Keratinocyte (primary cell): ENCODE data around the gene RPL23. TPM values are rescaled to one million over a fixed set of nuclear protein-coding genes. Genes with fewer than 3 reads are reported as not detected.

Experiments
- DNase-seq: peaks from one replicate; pipeline ENCODE4 v3.0.0-alpha.2; 2011; ENCODE audit warnings: low read depth, missing footprints, low spot score
- FAIRE-seq: peaks from 2 replicates; lab custom pipeline; 2011; peaks lifted over from hg19 to GRCh38; lab: Jason Lieb, UNC
- H2AFZ ChIP-seq: 2 replicates; pipeline ENCODE4 v1.6.0; 2012; ENCODE audit warnings: low read length, control low read depth, inconsistent platforms; ENCODE audit not compliant: control insufficient read depth
- H3K27ac ChIP-seq: 2 replicates; pipeline ENCODE4 v1.5.1; 2011; ENCODE audit warnings: low read length; ENCODE audit not compliant: control insufficient read depth, insufficient read depth
- H3K27me3 ChIP-seq: 3 replicates; pipeline ENCODE4 v1.6.0; 2011; ENCODE audit warnings: low read length; ENCODE audit not compliant: control insufficient read depth, insufficient read depth; ENCODE audit errors: extremely low read depth
- H3K36me3 ChIP-seq, 2 experiments: 2 replicates in 1 of 2; 3 replicates in 1 of 2; pipeline ENCODE4 v1.5.1; 2011; ENCODE audit warnings: low read length in 2 of 2, mild to moderate bottlenecking in 1 of 2; ENCODE audit not compliant: control insufficient read depth in 2 of 2, insufficient read depth in 2 of 2; ENCODE audit errors: extremely low read depth in 1 of 2
- H3K4me1 ChIP-seq: 3 replicates; pipeline ENCODE4 v1.5.1; 2011; ENCODE audit warnings: low read length; ENCODE audit not compliant: control insufficient read depth, insufficient read depth; ENCODE audit errors: extremely low read depth
- H3K4me2 ChIP-seq: 3 replicates; pipeline ENCODE4 v1.6.0; 2011; ENCODE audit warnings: low read depth, low read length; ENCODE audit not compliant: control insufficient read depth, insufficient read depth; ENCODE audit errors: extremely low read depth
- H3K4me3 ChIP-seq, 3 experiments: fragments of 200-600 bp in 1 of 3; sonication (generic) in 1 of 3; 2 replicates in 2 of 3; 3 replicates in 1 of 3; pipeline ENCODE4 v1.5.1; 2011 to 2016; ENCODE audit warnings: low read length in 3 of 3, mild to moderate bottlenecking in 3 of 3, control low read depth in 2 of 3, inconsistent platforms in 1 of 3, low read depth in 1 of 3, mixed read lengths in 1 of 3, mixed run types in 1 of 3, moderate library complexity in 1 of 3; ENCODE audit not compliant: control insufficient read depth in 2 of 3, insufficient read depth in 2 of 3; ENCODE audit errors: extremely low read depth in 1 of 3
- H3K79me2 ChIP-seq: 2 replicates; pipeline ENCODE4 v1.6.0; 2012; ENCODE audit warnings: low read length; ENCODE audit not compliant: control insufficient read depth, insufficient read depth
- H3K9ac ChIP-seq: 3 replicates; pipeline ENCODE4 v1.6.0; 2011; ENCODE audit warnings: low read length; ENCODE audit not compliant: control insufficient read depth, insufficient read depth; ENCODE audit errors: extremely low read depth
- H3K9me1 ChIP-seq: 3 replicates; pipeline ENCODE4 v1.6.0; 2011; ENCODE audit warnings: low read length; ENCODE audit not compliant: control insufficient read depth, insufficient read depth; ENCODE audit errors: extremely low read depth
- H3K9me3 ChIP-seq: 2 replicates; pipeline ENCODE4 v1.5.1; 2012; ENCODE audit warnings: low read depth, low read length; ENCODE audit not compliant: control insufficient read depth
- H4K20me1 ChIP-seq: 3 replicates; pipeline ENCODE4 v1.6.0; 2011; ENCODE audit warnings: low read length; ENCODE audit not compliant: control insufficient read depth, insufficient read depth; ENCODE audit errors: extremely low read depth
- CTCF ChIP-seq, 3 experiments: IDR thresholded peaks in 1 of 3; conservative IDR thresholded peaks in 1 of 3; optimal IDR thresholded peaks in 1 of 3; 2 replicates in 2 of 3; 3 replicates in 1 of 3; pipeline versions ENCODE3 to v1.5.1; 2011; ENCODE audit warnings: low read length in 3 of 3, mild to moderate bottlenecking in 3 of 3, moderate library complexity in 2 of 3, control low read depth in 1 of 3, inconsistent platforms in 1 of 3; ENCODE audit not compliant: insufficient read depth in 2 of 3; ENCODE audit errors: extremely low read depth in 1 of 3
- EZH2 ChIP-seq: IDR thresholded peaks from one replicate; pipeline ENCODE4 v1.6.1; 2012; ENCODE audit warnings: inconsistent platforms, mild to moderate bottlenecking, low read length, moderate library complexity
- dilution Hi-C: fragments of 300-500 bp; cut with MboI; formaldehyde crosslinking; loops from one replicate; pipeline ENCODE4 v1.7.0; 2020; ENCODE audit warnings: low sequenced_read_pairs; ENCODE audit not compliant: extremely low pct_ligation_motif_present
- polyA plus RNA-seq, 5 experiments: library from polyadenylated mRNA; depleted of rRNA in 3 of 5; stranded (reverse) in 3 of 5; stranded (forward) in 1 of 5; unstranded in 1 of 5; fragments of >200 nt; gene quantifications; 1 replicate in 1 of 5; 2 replicates in 3 of 5; 3 replicates in 1 of 5; pipeline versions ENCODE4 v1.2.1 to v1.2.3, GENCODE V29; 2011 to 2012; ENCODE audit warnings: missing spikeins in 2 of 5, low read depth in 1 of 5, low replicate concordance in 1 of 5

Gene RPL23
- polyA plus RNA-seq, 1 donor (not counting 4 experiments of a cell fraction or from before 2014, with no cell fraction given) = 2,966 TPM

GRCh38 chr17:38825762-38826247 is 27.7 kb downstream of the RPL23 start:
- H3K27me3 ChIP-seq = no peaks in the 10 kb centered on the region
- H3K36me3 ChIP-seq = peaks cover 0 to 3% of the 10 kb centered on the region in 2 experiments
- H3K9ac ChIP-seq = peak overlapping the region; percentile 96
- H3K9me3 ChIP-seq = no peaks in the 10 kb centered on the region
- H3K4me3 ChIP-seq = peak overlapping the region; percentile 98 to 100 (median 99)
- dilution Hi-C loops = no loop called here
- H3K79me2 ChIP-seq = peaks cover 39% of the 10 kb centered on the region
- TF ChIP-seq CTCF (optimal IDR thresholded peaks at IDR 0.05 in 1 of 3, IDR thresholded peaks at IDR 0.05 in 1 of 3, conservative IDR thresholded peaks at IDR 0.05 in 1 of 3; ENCODE audit: extremely low read depth in 1 of 3, insufficient read depth in 2 of 3, low read length in 3 of 3) = no peak
- no peak for TF ChIP-seq EZH2
- no peaks in the 10 kb centered on the region for H3K9me1 ChIP-seq
- peaks cover 14% of the 10 kb centered on the region for H3K4me1 ChIP-seq
- no peak for FAIRE-seq
- DNase-seq = no peak
- peak overlapping the region; percentile 92 for H2AFZ ChIP-seq
- peak overlapping the region; percentile 90 for H3K4me2 ChIP-seq
- no peaks in the 10 kb centered on the region for H4K20me1 ChIP-seq
- peak overlapping the region; percentile 99 for H3K27ac ChIP-seq

GRCh38 chr17:38824899-38825761 is 28.4 kb downstream of the RPL23 start, which contains the start of gene CWC25:
CWC25 (minus strand) TSS chr17:38825321; CDS start chr17:38825183, 138 bp downstream.
- FAIRE-seq = no peak
- Histone ChIP-seq H2AFZ (peak within 1 kb of the TSS; percentile 92), H3K4me1 (peaks cover 14% of the 10 kb centered on the region), H4K20me1 (no peaks in the 10 kb centered on the region), H3K4me3 (peak within 1 kb of the TSS; percentile 98 to 100 (median 99)), H3K79me2 (peaks cover 45% of the 10 kb centered on the region), H3K9ac (peak within 1 kb of the TSS; percentile 96), H3K27ac (peak within 1 kb of the TSS; percentile 99), H3K27me3 (no peaks in the 10 kb centered on the region), H3K9me1 (no peaks in the 10 kb centered on the region), H3K36me3 (peaks cover 0 to 9% of the 10 kb centered on the region in 2 experiments), H3K9me3 (no peaks in the 10 kb centered on the region), H3K4me2 (peak within 1 kb of the TSS; percentile 90)
- TF ChIP-seq EZH2 (no peak), CTCF (optimal IDR thresholded peaks at IDR 0.05 in 1 of 3, IDR thresholded peaks at IDR 0.05 in 1 of 3, conservative IDR thresholded peaks at IDR 0.05 in 1 of 3; ENCODE audit: extremely low read depth in 1 of 3, insufficient read depth in 2 of 3, low read length in 3 of 3) (no peak)
- dilution Hi-C loops = no loop called here
- peak; percentile 64 for DNase-seq
